Measurements from ENCODE around the gene KLK7. TPM values are rescaled to one million over a fixed set of nuclear protein-coding genes. Genes with fewer than 3 reads are reported as not detected.

Gene KLK7
- total RNA-seq, 4 donors from 2014 or later, result 9.5 to 309 (median 198) TPM

DNA sequence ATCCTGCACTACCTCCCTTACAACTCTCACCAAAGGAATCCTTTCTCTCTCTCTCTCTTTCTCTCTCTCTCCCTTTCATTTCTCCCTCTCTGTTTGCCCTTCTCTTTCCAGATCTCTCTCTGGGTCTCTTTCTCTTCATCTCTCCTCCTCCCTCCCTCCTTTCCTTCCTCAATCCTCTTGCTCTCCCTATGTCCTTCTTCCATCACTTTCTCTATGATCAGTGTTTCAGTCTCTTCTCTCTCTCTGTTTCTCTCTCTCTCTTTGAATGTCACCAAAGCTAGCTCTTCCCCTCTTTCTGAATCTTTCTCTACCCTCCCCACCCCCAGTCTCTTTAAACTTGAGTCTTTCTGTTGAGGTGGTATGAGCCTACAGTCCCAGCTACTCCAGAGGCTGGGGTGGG lies 52.7 kb downstream of the KLK7 start:
- peaks cover 0 to 64% (median 3%) of the 10 kb centered on the region in 3 donors for H3K4me1 ChIP-seq
- no peaks in the 10 kb centered on the region for H3K9me3 ChIP-seq
- H3K36me3 ChIP-seq, result no peaks in the 10 kb centered on the region
- intact Hi-C loops (cut with DNase I), result loop anchor here (5.0 kb wide), 1 partner anchor 86 kb away; the partner anchor contains the start of gene KLK10
- TF ChIP-seq, protein P1, sequence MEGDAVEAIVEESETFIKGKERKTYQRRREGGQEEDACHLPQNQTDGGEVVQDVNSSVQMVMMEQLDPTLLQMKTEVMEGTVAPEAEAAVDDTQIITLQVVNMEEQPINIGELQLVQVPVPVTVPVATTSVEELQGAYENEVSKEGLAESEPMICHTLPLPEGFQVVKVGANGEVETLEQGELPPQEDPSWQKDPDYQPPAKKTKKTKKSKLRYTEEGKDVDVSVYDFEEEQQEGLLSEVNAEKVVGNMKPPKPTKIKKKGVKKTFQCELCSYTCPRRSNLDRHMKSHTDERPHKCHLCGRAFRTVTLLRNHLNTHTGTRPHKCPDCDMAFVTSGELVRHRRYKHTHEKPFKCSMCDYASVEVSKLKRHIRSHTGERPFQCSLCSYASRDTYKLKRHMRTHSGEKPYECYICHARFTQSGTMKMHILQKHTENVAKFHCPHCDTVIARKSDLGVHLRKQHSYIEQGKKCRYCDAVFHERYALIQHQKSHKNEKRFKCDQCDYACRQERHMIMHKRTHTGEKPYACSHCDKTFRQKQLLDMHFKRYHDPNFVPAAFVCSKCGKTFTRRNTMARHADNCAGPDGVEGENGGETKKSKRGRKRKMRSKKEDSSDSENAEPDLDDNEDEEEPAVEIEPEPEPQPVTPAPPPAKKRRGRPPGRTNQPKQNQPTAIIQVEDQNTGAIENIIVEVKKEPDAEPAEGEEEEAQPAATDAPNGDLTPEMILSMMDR (IDR thresholded peaks at IDR 0.05), result no peak
- TF ChIP-seq POLR2A (IDR thresholded peaks at IDR 0.05), result no peak
- H3K4me3 ChIP-seq, result no peak overlapping the region
- H3K27ac ChIP-seq, result peak overlapping the region in 3 of 4 donors; percentile 79 to 89 (median 87)
- DNase-seq, result no peak
- peaks cover 0 to 49% (median 0%) of the 10 kb centered on the region in 4 donors for H3K27me3 ChIP-seq

DNA sequence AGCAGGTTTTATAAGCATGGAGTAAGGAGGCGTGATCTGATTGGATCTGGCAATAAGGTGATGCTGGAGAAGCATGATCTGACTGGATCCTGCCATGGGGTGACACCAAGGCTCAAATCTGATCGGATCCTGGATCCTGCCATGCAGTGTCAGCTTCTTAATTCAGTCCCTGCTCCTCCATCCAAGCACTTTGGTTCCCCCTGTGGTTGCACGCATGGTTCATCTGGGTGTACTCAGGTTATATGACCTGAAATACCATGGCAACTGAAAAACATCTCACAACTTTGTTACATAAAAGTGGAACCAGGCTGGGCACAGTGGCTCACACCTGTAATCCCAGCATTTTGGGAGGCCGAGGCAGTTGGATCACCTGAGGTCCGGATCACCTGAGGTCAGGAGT lies 54.9 kb downstream of the KLK7 start:
- peaks cover 0 to 49% (median 0%) of the 10 kb centered on the region in 4 donors for H3K27me3 ChIP-seq
- intact Hi-C loops (cut with DNase I), result loop anchor here (5.0 kb wide), 1 partner anchor 168 kb away; no protein-coding TSS in a partner anchor
- no peak for DNase-seq
- peaks cover 0 to 42% (median 3%) of the 10 kb centered on the region in 3 donors for H3K4me1 ChIP-seq
- no peaks in the 10 kb centered on the region for H3K36me3 ChIP-seq
- WGBS, 2 donors, result 67 to 80% methylated on average over 2 to 4 of the region's 5 CpGs
- TF ChIP-seq, protein P1 (IDR thresholded peaks at IDR 0.05), result no peak
- TF ChIP-seq POLR2A (IDR thresholded peaks at IDR 0.05), result no peak
- no peak overlapping the region for H3K27ac ChIP-seq
- H3K4me3 ChIP-seq, result no peak overlapping the region
- no peaks in the 10 kb centered on the region for H3K9me3 ChIP-seq

Other genes starting within 250 kb of the KLK7 start
- not detected for gene GPR32, start 213.5 kb downstream of the KLK7 start, total RNA-seq
- not detected for gene ACP4, start 193.5 kb downstream of the KLK7 start, total RNA-seq
- not detected for gene KLK1, start 160.1 kb downstream of the KLK7 start, total RNA-seq
- gene KLK15, start 150.3 kb downstream of the KLK7 start, total RNA-seq, result not detected
- not detected for gene KLK3, start 129.0 kb downstream of the KLK7 start, total RNA-seq
- gene KLK2, start 110.5 kb downstream of the KLK7 start, total RNA-seq, result not detected
- gene KLK4, start 72.5 kb downstream of the KLK7 start, total RNA-seq, result not detected
- gene KLK5, start 30.9 kb downstream of the KLK7 start, total RNA-seq, result 10 to 100 TPM in 3 of 4 donors, 1 to 10 TPM in 1; 5.9 to 84.7 (median 49.9) TPM
- 100 to 1,000 TPM in 2 of 4 donors, 10 to 100 TPM in 1, 1 to 10 TPM in 1; 6.1 to 160 (median 102) TPM for gene KLK6, start 14.3 kb downstream of the KLK7 start, total RNA-seq
- gene KLK8, start 17.7 kb upstream of the KLK7 start, total RNA-seq, result 100 to 1,000 TPM in 3 of 4 donors, 10 to 100 TPM in 1; 32.8 to 235 (median 191) TPM
- gene KLK10, start 35.8 kb upstream of the KLK7 start, total RNA-seq, result 100 to 1,000 TPM in 3 of 4 donors, 10 to 100 TPM in 1; 73.4 to 816 (median 310) TPM
- 100 to 1,000 TPM; 171 to 460 (median 244) TPM for gene KLK11, start 42.7 kb upstream of the KLK7 start, total RNA-seq
- 100 to 1,000 TPM in 2 of 4 donors, 10 to 100 TPM in 2; 16.2 to 231 (median 115) TPM for gene KLK12, start 51.1 kb upstream of the KLK7 start, total RNA-seq
- gene KLK13, start 81.2 kb upstream of the KLK7 start, total RNA-seq, result 100 to 1,000 TPM; 163 to 973 (median 600) TPM
- gene KLK14, start 99.0 kb upstream of the KLK7 start, total RNA-seq, result under 1 TPM in 1 of 4 donors, not detected in 3; 0.66 TPM
- 10 to 100 TPM; 10.8 to 18.6 (median 13.5) TPM for gene CTU1, start 124.5 kb upstream of the KLK7 start, total RNA-seq
- gene SIGLEC9, start 141.0 kb upstream of the KLK7 start, total RNA-seq, result 1 to 10 TPM in 3 of 4 donors, under 1 TPM in 1; 0.49 to 4.4 (median 2.4) TPM
- 1 to 10 TPM in 1 of 4 donors, under 1 TPM in 2, not detected in 1; 0.13 to 3.8 (median 0.32) TPM for gene SIGLEC7, start 158.4 kb upstream of the KLK7 start, total RNA-seq
- gene CD33, start 241.2 kb upstream of the KLK7 start, total RNA-seq, result 1 to 10 TPM in 1 of 4 donors, under 1 TPM in 3; 0.30 to 6.7 (median 0.58) TPM

Data from esophagus squamous epithelium (tissue), 5 donors.